Neural progenitor cell (in vitro differentiated cells): ENCODE measurements around the gene CPT1B. TPM values are rescaled to one million over a fixed set of nuclear protein-coding genes. Genes with fewer than 3 reads are reported as not detected.

Experiments
- DNase-seq: peaks from one replicate; pipeline ENCODE4 v3.0.0-alpha.2; 2016; ENCODE audit warnings: low spot score
- H2AFZ ChIP-seq: fragments of 200-600 bp; sonication (generic); replicated peaks from 2 replicates; pipeline ENCODE4 v1.6.1; 2016; ENCODE audit warnings: antibody characterized with exemption
- H3F3A ChIP-seq: fragments of 200-600 bp; sonication (generic); 2 replicates; pipeline ENCODE4 v1.6.1; 2016; ENCODE audit warnings: antibody characterized with exemption, low read depth
- H3K27ac ChIP-seq: fragments of 200-600 bp; sonication (generic); 2 replicates; pipeline ENCODE4 v1.5.1; 2016; ENCODE audit warnings: mild to moderate bottlenecking
- H3K27me3 ChIP-seq: fragments of 200-600 bp; sonication (generic); 2 replicates; pipeline ENCODE4 v1.6.1; 2016; ENCODE audit warnings: mild to moderate bottlenecking, moderate library complexity
- H3K36me3 ChIP-seq: fragments of 200-600 bp; sonication (generic); 2 replicates; pipeline ENCODE4 v1.5.1; 2016
- H3K4me1 ChIP-seq: fragments of 200-600 bp; sonication (generic); 2 replicates; pipeline ENCODE4 v1.6.1; 2016; ENCODE audit warnings: mixed run types
- H3K4me2 ChIP-seq: fragments of 200-600 bp; sonication (generic); 2 replicates; pipeline ENCODE4 v1.6.1; 2016
- H3K4me3 ChIP-seq: fragments of 200-600 bp; sonication (generic); 2 replicates; pipeline ENCODE4 v1.5.1; 2016
- H3K79me2 ChIP-seq: fragments of 200-600 bp; sonication (generic); 2 replicates; pipeline ENCODE4 v1.6.1; 2016; ENCODE audit warnings: low read depth
- H3K9ac ChIP-seq: fragments of 200-600 bp; sonication (generic); 2 replicates; pipeline ENCODE4 v1.6.1; 2016
- H3K9me3 ChIP-seq: fragments of 200-600 bp; sonication (generic); 2 replicates; pipeline ENCODE4 v1.5.1; 2016; ENCODE audit warnings: low read depth
- H4K20me1 ChIP-seq: fragments of 200-600 bp; sonication (generic); 2 replicates; pipeline ENCODE4 v1.6.1; 2016; ENCODE audit warnings: low read depth
- H3K27ac Mint-ChIP-seq: 3 replicates; pipeline ENCODE4 v1.8.0; 2021; ENCODE audit warnings: mixed read lengths
- H3K27me3 Mint-ChIP-seq: 2 replicates; pipeline ENCODE4 v1.8.0; 2022; ENCODE audit warnings: low read depth, mild to moderate bottlenecking, inconsistent platforms, moderate library complexity, mixed read lengths; ENCODE audit not compliant: insufficient read depth
- H3K36me3 Mint-ChIP-seq: 3 replicates; pipeline ENCODE4 v1.8.0; 2021; ENCODE audit warnings: mixed read lengths
- H3K4me1 Mint-ChIP-seq: 3 replicates; pipeline ENCODE4 v1.8.0; 2021; ENCODE audit warnings: mixed read lengths
- H3K4me3 Mint-ChIP-seq: 3 replicates; pipeline ENCODE4 v1.8.0; 2021; ENCODE audit warnings: mild to moderate bottlenecking, moderate library complexity, mixed read lengths
- H3K9me3 Mint-ChIP-seq: 3 replicates; pipeline ENCODE4 v1.8.0; 2020; ENCODE audit warnings: mixed read lengths
- CTCF ChIP-seq: fragments of 200-600 bp; sonication (generic); IDR thresholded peaks from 2 replicates; pipeline ENCODE4 v1.5.1; 2017; ENCODE audit warnings: antibody characterized with exemption, mild to moderate bottlenecking
- EZH2 ChIP-seq: fragments of 200-600 bp; sonication (generic); IDR thresholded peaks from 2 replicates; pipeline ENCODE4 v1.6.1; 2017; ENCODE audit warnings: antibody characterized with exemption, mild to moderate bottlenecking, moderate library complexity
- EZH2phosphoT487 ChIP-seq: fragments of 200-600 bp; sonication (generic); IDR thresholded peaks from 2 replicates; pipeline ENCODE4 v1.6.1; 2017; ENCODE audit warnings: antibody characterized with exemption
- total RNA-seq: library from RNA; depleted of rRNA; stranded (reverse); fragments of >200 nt; gene quantifications from 2 replicates; pipeline ENCODE4 v1.2.3, GENCODE V29; 2015; ENCODE audit warnings: low replicate concordance

The CPT1B gene
- total RNA-seq, 1 donor from 2014 or later: 33.9 TPM

- Mint-ChIP-seq H3K4me1 (peaks cover 3% of the 10 kb centered on the region), H3K27me3 (no peaks in the 10 kb centered on the region), H3K36me3 (peaks cover 1% of the 10 kb centered on the region), H3K27ac (no peak overlapping the region), H3K4me3 (no peak overlapping the region), H3K9me3 (peaks cover 2% of the 10 kb centered on the region)
- no peak for DNase-seq
- peaks cover 8% of the 10 kb centered on the region for H3F3A ChIP-seq
- H3K4me1 ChIP-seq: no peaks in the 10 kb centered on the region
- no peak overlapping the region for H3K4me3 ChIP-seq
- no peaks in the 10 kb centered on the region for H3K9me3 ChIP-seq
- H4K20me1 ChIP-seq: no peaks in the 10 kb centered on the region
- no peak overlapping the region for H3K9ac ChIP-seq
- no peak overlapping the region for H2AFZ ChIP-seq
- TF ChIP-seq EZH2 (no peak), CTCF (no peak), EZH2phosphoT487 (no peak)
- no peak overlapping the region for H3K4me2 ChIP-seq
- no peaks in the 10 kb centered on the region for H3K79me2 ChIP-seq
- H3K27ac ChIP-seq: no peak overlapping the region
- H3K27me3 ChIP-seq: peaks cover 28% of the 10 kb centered on the region
- H3K36me3 ChIP-seq: no peaks in the 10 kb centered on the region
Observed at GRCh38 chr22:50610581-50610980, 32.4 kb upstream of the CPT1B start.

DNA sequence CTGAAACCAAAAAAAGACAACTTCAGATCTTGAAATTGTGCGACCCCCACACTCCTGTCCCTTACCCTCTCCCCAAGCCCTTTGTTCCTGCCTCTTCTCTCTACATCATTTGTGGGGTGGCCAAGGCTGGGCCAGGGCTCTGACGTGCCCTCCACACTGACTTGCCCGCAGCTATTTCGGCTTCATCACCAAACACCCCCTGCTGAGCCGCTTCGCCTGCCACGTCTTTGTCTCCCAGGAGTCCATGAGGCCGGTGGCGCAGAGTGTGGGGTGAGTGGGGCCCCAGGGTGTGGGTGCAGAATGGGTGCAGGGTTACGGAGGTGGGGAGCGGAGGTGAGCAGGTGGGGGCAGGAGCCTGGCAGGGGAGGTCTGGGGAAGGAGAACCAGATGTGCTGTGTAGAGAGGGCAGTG lies 31.8 kb upstream of the CPT1B start:
- Histone ChIP-seq H3K27ac (no peak overlapping the region), H3K4me1 (no peaks in the 10 kb centered on the region), H3K79me2 (no peaks in the 10 kb centered on the region), H3K9me3 (no peaks in the 10 kb centered on the region), H2AFZ (no peak overlapping the region), H4K20me1 (no peaks in the 10 kb centered on the region), H3F3A (peaks cover 8% of the 10 kb centered on the region), H3K27me3 (peaks cover 28% of the 10 kb centered on the region), H3K4me2 (no peak overlapping the region), H3K4me3 (no peak overlapping the region), H3K9ac (no peak overlapping the region), H3K36me3 (no peaks in the 10 kb centered on the region)
- Mint-ChIP-seq H3K27ac (no peak overlapping the region), H3K9me3 (peaks cover 2% of the 10 kb centered on the region), H3K27me3 (peaks cover 2% of the 10 kb centered on the region), H3K36me3 (peaks cover 1% of the 10 kb centered on the region), H3K4me1 (peaks cover 3% of the 10 kb centered on the region), H3K4me3 (no peak overlapping the region)
- no peak for TF ChIP-seq CTCF
- no peak for DNase-seq

- Histone ChIP-seq H4K20me1 (no peaks in the 10 kb centered on the region), H3K4me3 (no peak overlapping the region), H3F3A (peaks cover 8% of the 10 kb centered on the region), H3K9me3 (no peaks in the 10 kb centered on the region), H3K79me2 (no peaks in the 10 kb centered on the region), H2AFZ (no peak overlapping the region), H3K9ac (no peak overlapping the region), H3K4me2 (no peak overlapping the region), H3K4me1 (no peaks in the 10 kb centered on the region), H3K27ac (no peak overlapping the region), H3K27me3 (peaks cover 31% of the 10 kb centered on the region), H3K36me3 (no peaks in the 10 kb centered on the region)
- peaks cover 2% of the 10 kb centered on the region for H3K27me3 Mint-ChIP-seq
- peaks cover 1% of the 10 kb centered on the region for H3K36me3 Mint-ChIP-seq
- H3K4me3 Mint-ChIP-seq: no peak overlapping the region
- H3K4me1 Mint-ChIP-seq: peaks cover 3% of the 10 kb centered on the region
- H3K27ac Mint-ChIP-seq: no peak overlapping the region
- H3K9me3 Mint-ChIP-seq: peaks cover 2% of the 10 kb centered on the region
- TF ChIP-seq EZH2: no peak
- TF ChIP-seq CTCF: no peak
- no peak for TF ChIP-seq EZH2phosphoT487
- DNase-seq: no peak
Observed at GRCh38 chr22:50609599-50609998, 31.4 kb upstream of the CPT1B start.
